Measurements from ENCODE around the gene TMEM120A.

The TMEM120A gene

GRCh38 chr7:75953931-75954330 is 40.5 kb downstream of the TMEM120A start:
- Histone ChIP-seq H3K27me3 (ENCODE audit: insufficient read depth, poor library complexity, severe bottlenecking) (no peaks in the 10 kb centered on the region), H3K27ac (replicated peaks) (peak overlapping the region; percentile 49), H3K4me3 (replicated peaks; ENCODE audit: insufficient read depth, low read length) (no peak overlapping the region)
- DNase-seq (ENCODE audit: low read depth in 1 of 2, low spot score in 1 of 2) = peak in 1 of 2 experiments; percentile 60
- peak; percentile 93 for TF ChIP-seq SPI1 (IDR thresholded peaks at IDR 0.05; ENCODE audit: borderline replicate concordance, low read depth)
- TF ChIP-seq POLR2AphosphoS5 (IDR thresholded peaks at IDR 0.05; ENCODE audit: low read depth) = no peak

GRCh38 chr7:75953431-75953830 is 41.0 kb downstream of the TMEM120A start:
- peak in 1 of 2 experiments; percentile 24 for DNase-seq (ENCODE audit: low read depth in 1 of 2, low spot score in 1 of 2)
- no peak for TF ChIP-seq GABPA (IDR thresholded peaks at IDR 0.05; ENCODE audit: low read depth)
- TF ChIP-seq SPI1 (IDR thresholded peaks at IDR 0.05; ENCODE audit: borderline replicate concordance, low read depth) = peak; percentile 40; the same call in 1 of the 2 replicates
- no peaks in the 10 kb centered on the region for H3K27me3 ChIP-seq (ENCODE audit: insufficient read depth, poor library complexity, severe bottlenecking)
- H3K27ac ChIP-seq (replicated peaks) = peak overlapping the region; percentile 49
- no peak overlapping the region for H3K4me3 ChIP-seq (replicated peaks; ENCODE audit: insufficient read depth, low read length)

- Histone ChIP-seq H3K27ac (replicated peaks) (no peak overlapping the region), H3K4me3 (replicated peaks; ENCODE audit: insufficient read depth, low read length) (no peak overlapping the region), H3K27me3 (ENCODE audit: insufficient read depth, poor library complexity, severe bottlenecking) (no peaks in the 10 kb centered on the region)
- TF ChIP-seq REST (IDR thresholded peaks at IDR 0.05; ENCODE audit: insufficient replicate concordance, low read depth) (no peak), POLR2AphosphoS5 (IDR thresholded peaks at IDR 0.05; ENCODE audit: low read depth) (0 out of 2 replicates have a peak, but pooled peaks have one; percentile 32), SPI1 (IDR thresholded peaks at IDR 0.05; ENCODE audit: borderline replicate concordance, low read depth) (no peak)
- DNase-seq (ENCODE audit: low read depth in 1 of 2, low spot score in 1 of 2) = peak; percentile 82 to 90
Observed at GRCh38 chr7:75951506-75951905, 42.9 kb downstream of the TMEM120A start.

- DNase-seq (ENCODE audit: low read depth in 1 of 2, low spot score in 1 of 2) = no peak
- H3K27me3 ChIP-seq (ENCODE audit: insufficient read depth, poor library complexity, severe bottlenecking) = no peaks in the 10 kb centered on the region
- H3K27ac ChIP-seq (replicated peaks) = no peak overlapping the region
- H3K4me3 ChIP-seq (replicated peaks; ENCODE audit: insufficient read depth, low read length) = no peak overlapping the region
- TF ChIP-seq SPI1 (IDR thresholded peaks at IDR 0.05; ENCODE audit: borderline replicate concordance, low read depth) = no peak
- no peak for TF ChIP-seq GABPA (IDR thresholded peaks at IDR 0.05; ENCODE audit: low read depth)
- TF ChIP-seq REST (IDR thresholded peaks at IDR 0.05; ENCODE audit: insufficient replicate concordance, low read depth) = no peak
- no peak for TF ChIP-seq POLR2AphosphoS5 (IDR thresholded peaks at IDR 0.05; ENCODE audit: low read depth)
- TF ChIP-seq CTCF (IDR thresholded peaks at IDR 0.05; ENCODE audit: insufficient read depth, low read length) = no peak
Observed at GRCh38 chr7:75950111-75950681, 44.2 kb downstream of the TMEM120A start.

- Histone ChIP-seq H3K27ac (replicated peaks) (no peak overlapping the region), H3K27me3 (ENCODE audit: insufficient read depth, poor library complexity, severe bottlenecking) (no peaks in the 10 kb centered on the region), H3K4me3 (replicated peaks; ENCODE audit: insufficient read depth, low read length) (no peak overlapping the region)
- DNase-seq (ENCODE audit: low read depth in 1 of 2, low spot score in 1 of 2) = no peak
- TF ChIP-seq GABPA (IDR thresholded peaks at IDR 0.05; ENCODE audit: low read depth) (no peak), REST (IDR thresholded peaks at IDR 0.05; ENCODE audit: insufficient replicate concordance, low read depth) (no peak), POLR2AphosphoS5 (IDR thresholded peaks at IDR 0.05; ENCODE audit: low read depth) (no peak), CTCF (IDR thresholded peaks at IDR 0.05; ENCODE audit: insufficient read depth, low read length) (no peak), SPI1 (IDR thresholded peaks at IDR 0.05; ENCODE audit: borderline replicate concordance, low read depth) (no peak)
Observed at GRCh38 chr7:75948179-75948578, 46.2 kb downstream of the TMEM120A start.

Data from HL-60 (cell line).